ENCODE measurements around the gene RGL2. TPM values are rescaled to one million over a fixed set of nuclear protein-coding genes. Genes with fewer than 3 reads are reported as not detected.

RGL2 gene
- total RNA-seq, 2 experiments from 2014 or later: 27.2 to 67.6 TPM

- Histone ChIP-seq H3K79me2 (ENCODE audit: insufficient read depth, low read depth, low read length) (peaks cover 45% of the 10 kb centered on the region), H3K4me2 (ENCODE audit: low read length) (no peak overlapping the region), H3K27ac (ENCODE audit: low read depth, low read length, poor library complexity, severe bottlenecking) (peak overlapping the region; percentile 25), H4K20me1 (ENCODE audit: insufficient read depth, low read length) (no peaks in the 10 kb centered on the region), H3K4me1 (ENCODE audit: insufficient read depth, low read length, poor library complexity, severe bottlenecking) (peaks cover 13% of the 10 kb centered on the region), H3K9me3 (ENCODE audit: low read length) (no peaks in the 10 kb centered on the region), H3K36me3 (ENCODE audit: insufficient read depth, low read length) (peaks cover 84% of the 10 kb centered on the region), H3K4me3 (ENCODE audit: low read depth, low read length, poor library complexity, severe bottlenecking) (no peak overlapping the region), H2AFZ (ENCODE audit: low read length) (no peak overlapping the region), H3K9me2 (ENCODE audit: insufficient read depth, low read length) (no peaks in the 10 kb centered on the region)
- no peak for TF ChIP-seq EZH2phosphoT487 (IDR thresholded peaks at IDR 0.05; ENCODE audit: borderline replicate concordance, low read depth, low read length)
- TF ChIP-seq CTCF (conservative IDR thresholded peaks at IDR 0.05; ENCODE audit: low read length): no peak
- intact Hi-C loops (cut with micrococcal nuclease; ENCODE audit: unreplicated experiment): no loop called here
- ChIA-PET POLR2A (no interaction called here), CTCF (ENCODE audit: unreplicated experiment) (no interaction called here)
- no TSS peak for BruUV-seq (replicated peaks)
- DNase-seq (ENCODE audit: low spot score): no peak
Observed at GRCh38 chr6:33306356-33306755, 7.6 kb upstream of the RGL2 start.

- Histone ChIP-seq H3K9me3 (ENCODE audit: low read length) (no peaks in the 10 kb centered on the region), H3K4me3 (ENCODE audit: low read depth, low read length, poor library complexity, severe bottlenecking) (no peak overlapping the region), H3K9me2 (ENCODE audit: insufficient read depth, low read length) (no peaks in the 10 kb centered on the region), H2AFZ (ENCODE audit: low read length) (no peak overlapping the region), H3K4me1 (ENCODE audit: insufficient read depth, low read length, poor library complexity, severe bottlenecking) (peaks cover 16% of the 10 kb centered on the region), H3K79me2 (ENCODE audit: insufficient read depth, low read depth, low read length) (peaks cover 37% of the 10 kb centered on the region; the same call in 1 of the 2 replicates), H3K27ac (ENCODE audit: low read depth, low read length, poor library complexity, severe bottlenecking) (no peak overlapping the region), H3K36me3 (ENCODE audit: insufficient read depth, low read length) (peaks cover 85% of the 10 kb centered on the region), H4K20me1 (ENCODE audit: insufficient read depth, low read length) (no peaks in the 10 kb centered on the region), H3K4me2 (ENCODE audit: low read length) (no peak overlapping the region)
- POLR2A ChIA-PET: no interaction called here
- CTCF ChIA-PET (ENCODE audit: unreplicated experiment): no interaction called here
- TF ChIP-seq EZH2phosphoT487 (IDR thresholded peaks at IDR 0.05; ENCODE audit: borderline replicate concordance, low read depth, low read length) (no peak), CTCF (conservative IDR thresholded peaks at IDR 0.05; ENCODE audit: low read length) (no peak)
- intact Hi-C loops (cut with micrococcal nuclease; ENCODE audit: unreplicated experiment): no loop called here
- DNase-seq (ENCODE audit: low spot score): no peak
- no TSS peak for BruUV-seq (replicated peaks)
Observed at GRCh38 chr6:33305052-33305451, 6.3 kb upstream of the RGL2 start.

GRCh38 chr6:33304216-33304615 is 5.5 kb upstream of the RGL2 start:
- H3K36me3 ChIP-seq (ENCODE audit: insufficient read depth, low read length): peaks cover 85% of the 10 kb centered on the region
- no peak overlapping the region for H3K4me2 ChIP-seq (ENCODE audit: low read length)
- CTCF ChIA-PET (ENCODE audit: unreplicated experiment): no interaction called here
- intact Hi-C loops (cut with micrococcal nuclease; ENCODE audit: unreplicated experiment): no loop called here
- no peaks in the 10 kb centered on the region for H4K20me1 ChIP-seq (ENCODE audit: insufficient read depth, low read length)
- BruUV-seq (replicated peaks): no TSS peak
- DNase-seq (ENCODE audit: low spot score): no peak
- H3K4me1 ChIP-seq (ENCODE audit: insufficient read depth, low read length, poor library complexity, severe bottlenecking): peaks cover 23% of the 10 kb centered on the region
- H3K9me2 ChIP-seq (ENCODE audit: insufficient read depth, low read length): no peaks in the 10 kb centered on the region
- no peak overlapping the region for H3K4me3 ChIP-seq (ENCODE audit: low read depth, low read length, poor library complexity, severe bottlenecking)
- POLR2A ChIA-PET: interaction anchor here (0.6 kb wide), 1 partner anchor 14 kb away, joined by 3 read pairs; the partner anchor contains the start of gene ZBTB22
- H3K79me2 ChIP-seq (ENCODE audit: insufficient read depth, low read depth, low read length): peaks cover 31% of the 10 kb centered on the region; the same call in 1 of the 2 replicates
- no peak overlapping the region for H3K27ac ChIP-seq (ENCODE audit: low read depth, low read length, poor library complexity, severe bottlenecking)
- no peaks in the 10 kb centered on the region for H3K9me3 ChIP-seq (ENCODE audit: low read length)
- H2AFZ ChIP-seq (ENCODE audit: low read length): no peak overlapping the region
- no peak for TF ChIP-seq CTCF (conservative IDR thresholded peaks at IDR 0.05; ENCODE audit: low read length)
- TF ChIP-seq EZH2phosphoT487 (IDR thresholded peaks at IDR 0.05; ENCODE audit: borderline replicate concordance, low read depth, low read length): no peak

All from OCI-LY7 (cell line).